Neural progenitor cell (in vitro differentiated cells): ENCODE measurements around the gene ZNF48.

Experiments
- EZH2 ChIP-seq: fragments of 200-600 bp; sonication (generic); IDR thresholded peaks from 2 replicates; pipeline ENCODE4 v1.6.1; 2017; ENCODE audit warnings: antibody characterized with exemption, mild to moderate bottlenecking, moderate library complexity
- EZH2phosphoT487 ChIP-seq: fragments of 200-600 bp; sonication (generic); IDR thresholded peaks from 2 replicates; pipeline ENCODE4 v1.6.1; 2017; ENCODE audit warnings: antibody characterized with exemption
- TF ChIP-seq, protein P1 (sequence below): fragments of 200-600 bp; sonication (generic); IDR thresholded peaks from 2 replicates; pipeline ENCODE4 v1.5.1; 2017; ENCODE audit warnings: antibody characterized with exemption, mild to moderate bottlenecking

DNA sequence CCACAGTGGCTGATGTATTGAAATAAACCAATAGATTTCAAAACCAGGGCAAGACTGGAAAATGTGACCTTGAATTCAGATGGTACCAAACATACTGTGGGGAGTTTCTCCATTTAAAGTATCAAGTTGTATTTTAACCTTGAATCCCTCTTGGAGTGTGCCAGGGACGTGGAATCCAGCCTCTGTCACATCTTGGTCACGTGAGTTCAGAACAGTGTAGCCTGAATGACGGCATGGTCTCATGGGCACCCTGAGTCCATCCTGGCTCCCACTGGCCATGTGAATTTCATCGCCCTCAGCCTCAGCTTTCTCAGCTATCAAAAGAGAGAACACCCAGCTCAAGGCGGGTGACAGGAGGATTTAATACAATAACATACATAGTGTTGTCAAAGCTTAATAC, 18.9 kb downstream of the ZNF48 start:
- TF ChIP-seq EZH2phosphoT487 (no peak), EZH2 (no peak)
- TF ChIP-seq, protein P1, sequence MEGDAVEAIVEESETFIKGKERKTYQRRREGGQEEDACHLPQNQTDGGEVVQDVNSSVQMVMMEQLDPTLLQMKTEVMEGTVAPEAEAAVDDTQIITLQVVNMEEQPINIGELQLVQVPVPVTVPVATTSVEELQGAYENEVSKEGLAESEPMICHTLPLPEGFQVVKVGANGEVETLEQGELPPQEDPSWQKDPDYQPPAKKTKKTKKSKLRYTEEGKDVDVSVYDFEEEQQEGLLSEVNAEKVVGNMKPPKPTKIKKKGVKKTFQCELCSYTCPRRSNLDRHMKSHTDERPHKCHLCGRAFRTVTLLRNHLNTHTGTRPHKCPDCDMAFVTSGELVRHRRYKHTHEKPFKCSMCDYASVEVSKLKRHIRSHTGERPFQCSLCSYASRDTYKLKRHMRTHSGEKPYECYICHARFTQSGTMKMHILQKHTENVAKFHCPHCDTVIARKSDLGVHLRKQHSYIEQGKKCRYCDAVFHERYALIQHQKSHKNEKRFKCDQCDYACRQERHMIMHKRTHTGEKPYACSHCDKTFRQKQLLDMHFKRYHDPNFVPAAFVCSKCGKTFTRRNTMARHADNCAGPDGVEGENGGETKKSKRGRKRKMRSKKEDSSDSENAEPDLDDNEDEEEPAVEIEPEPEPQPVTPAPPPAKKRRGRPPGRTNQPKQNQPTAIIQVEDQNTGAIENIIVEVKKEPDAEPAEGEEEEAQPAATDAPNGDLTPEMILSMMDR = no peak
